AG04450 (cell line): ENCODE results near the gene CYB5RL. TPM values are rescaled to one million over a fixed set of nuclear protein-coding genes. Genes with fewer than 3 reads are reported as not detected.
"Not testable (repeated sequence)": the region's sequence is repeated elsewhere in the genome, so short reads cannot be mapped to it uniquely, and the experiment has no call there.

Experiments
- CTCF ChIA-PET: fragments of 300-600, 350-600 bp; formaldehyde crosslinking; extraction: SDS; loops from one replicate; lab custom pipeline; 2022; ENCODE audit warnings: antibody characterized with exemption, inconsistent platforms; lab: Charles Lee
- POLR2A ChIA-PET: fragments of 350-600 bp; formaldehyde crosslinking; extraction: SDS; loops from one replicate; lab custom pipeline; 2021; ENCODE audit warnings: antibody characterized with exemption, inconsistent platforms; lab: Yijun Ruan, JAX
- DNase-seq: peaks from one replicate; pipeline ENCODE4 v3.0.0-alpha.2; 2011; ENCODE audit warnings: low read depth, low spot score
- H3K27ac ChIP-seq: one replicate; pipeline ENCODE4 v1.5.1; 2012; ENCODE audit warnings: low read depth, low read length, control low read depth
- H3K27me3 ChIP-seq: one replicate; pipeline ENCODE4 v1.6.0; 2012; ENCODE audit warnings: low read length; ENCODE audit not compliant: control insufficient read depth, insufficient read depth
- H3K4me3 ChIP-seq: 2 replicates; pipeline ENCODE4 v1.5.1; 2011; ENCODE audit warnings: mild to moderate bottlenecking, low read depth, low read length, control low read depth
- H3K9me3 ChIP-seq: 2 replicates; pipeline ENCODE4 v1.5.1; 2012; ENCODE audit warnings: low read length; ENCODE audit not compliant: control insufficient read depth, insufficient read depth
- CTCF ChIP-seq: IDR thresholded peaks from 2 replicates; pipeline ENCODE4 v1.5.1; 2011; ENCODE audit warnings: low read depth, low read length, control low read depth, inconsistent platforms
- polyA plus RNA-seq: library from polyadenylated mRNA; depleted of rRNA; stranded (reverse); fragments of >200 nt; gene quantifications from 2 replicates; pipeline ENCODE4 v1.2.3, GENCODE V29; 2011

The CYB5RL gene
- polyA plus RNA-seq, 1 experiment: 4.1 TPM

- ChIA-PET POLR2A (no interaction called here), CTCF (no interaction called here)
- H3K27ac ChIP-seq: no peak overlapping the region
- DNase-seq: no peak
- no peaks in the 10 kb centered on the region for H3K9me3 ChIP-seq
- TF ChIP-seq CTCF: no peak
- no peak overlapping the region for H3K4me3 ChIP-seq
- no peaks in the 10 kb centered on the region for H3K27me3 ChIP-seq
Observed at GRCh38 chr1:54239631-54240031, 39.8 kb upstream of the CYB5RL start.

DNA sequence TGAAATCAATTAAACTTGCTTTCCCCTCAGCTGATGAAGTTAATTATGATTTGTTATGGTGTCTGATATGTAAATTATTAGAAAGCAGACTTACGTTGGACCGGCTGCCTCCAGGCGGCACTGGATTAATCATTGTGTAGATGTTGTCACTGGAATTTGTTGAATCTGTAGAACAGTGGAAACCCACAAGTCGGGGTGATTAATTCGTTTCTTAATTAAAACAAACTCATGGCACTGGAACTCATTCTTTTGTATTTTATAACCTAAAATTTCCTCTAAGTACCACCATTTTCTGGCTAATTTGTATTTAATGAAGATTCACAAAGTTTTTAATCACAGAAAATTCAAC is 39.2 kb upstream of the CYB5RL start:
- no peak overlapping the region for H3K4me3 ChIP-seq
- H3K27me3 ChIP-seq: no peaks in the 10 kb centered on the region
- no peak overlapping the region for H3K27ac ChIP-seq
- TF ChIP-seq CTCF: no peak
- no peaks in the 10 kb centered on the region for H3K9me3 ChIP-seq
- ChIA-PET CTCF (no interaction called here), POLR2A (no interaction called here)
- DNase-seq: no peak

GRCh38 chr1:54238353-54239034 is 38.7 kb upstream of the CYB5RL start:
- ChIA-PET POLR2A (no interaction called here), CTCF (no interaction called here)
- Histone ChIP-seq H3K9me3 (no peaks in the 10 kb centered on the region), H3K4me3 (no peak overlapping the region), H3K27ac (no peak overlapping the region), H3K27me3 (no peaks in the 10 kb centered on the region)
- TF ChIP-seq CTCF: no peak
- no peak for DNase-seq

- H3K4me3 ChIP-seq: no peak overlapping the region
- H3K27ac ChIP-seq: peak overlapping the region; percentile 11
- no peaks in the 10 kb centered on the region for H3K27me3 ChIP-seq
- no peaks in the 10 kb centered on the region; the same call in 1 of the 2 replicates for H3K9me3 ChIP-seq
- DNase-seq: no peak
- ChIA-PET CTCF (no interaction called here), POLR2A (no interaction called here)
- TF ChIP-seq CTCF: no peak
Observed at GRCh38 chr1:54237586-54237985, 37.8 kb upstream of the CYB5RL start.

- POLR2A ChIA-PET: no interaction called here
- CTCF ChIA-PET: interaction anchor here (1.0 kb wide), 1 partner anchor 255 kb away, joined by 4 read pairs; no protein-coding TSS in a partner anchor
- H3K9me3 ChIP-seq: no peaks in the 10 kb centered on the region; the same call in 1 of the 2 replicates
- no peak for DNase-seq
- H3K27me3 ChIP-seq: no peaks in the 10 kb centered on the region
- no peak overlapping the region for H3K4me3 ChIP-seq
- no peak overlapping the region for H3K27ac ChIP-seq
- no peak for TF ChIP-seq CTCF
Observed at GRCh38 chr1:54234284-54234683, 34.5 kb upstream of the CYB5RL start.

DNA sequence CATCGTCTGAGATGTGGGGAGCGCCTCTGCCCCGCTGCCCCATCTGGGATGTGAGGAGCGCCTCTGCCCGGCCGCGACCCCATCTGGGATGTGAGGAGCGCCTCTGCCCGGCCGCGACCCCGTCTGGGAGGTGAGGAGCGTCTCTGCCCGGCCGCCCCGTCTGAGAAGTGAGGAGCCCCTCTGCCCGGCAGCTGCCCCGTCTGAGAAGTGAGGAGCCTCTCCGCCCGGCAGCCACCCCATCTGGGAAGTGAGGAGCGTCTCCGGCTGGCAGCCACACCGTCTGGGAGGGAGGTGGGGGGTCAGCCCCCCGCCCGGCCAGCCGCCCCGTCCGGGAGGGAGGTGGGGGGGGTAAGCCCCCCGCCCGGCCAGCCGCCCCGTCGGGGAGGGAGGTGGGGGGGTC is 33.4 kb upstream of the CYB5RL start:
- DNase-seq, CTCF ChIA-PET, POLR2A ChIA-PET: not testable (repeated sequence)

More for the DNA sequence above, 33.4 kb upstream of the CYB5RL start:
- not testable (repeated sequence) for H3K4me3 ChIP-seq, H3K27ac ChIP-seq, H3K9me3 ChIP-seq, H3K27me3 ChIP-seq
